ENCODE results near the gene ANKRD6. TPM values are rescaled to one million over a fixed set of nuclear protein-coding genes. Genes with fewer than 3 reads are reported as not detected.

The ANKRD6 gene
- polyA plus RNA-seq, 1 of the 3 experiments (the other 2 are of a cell fraction), result 2.6 TPM

DNA sequence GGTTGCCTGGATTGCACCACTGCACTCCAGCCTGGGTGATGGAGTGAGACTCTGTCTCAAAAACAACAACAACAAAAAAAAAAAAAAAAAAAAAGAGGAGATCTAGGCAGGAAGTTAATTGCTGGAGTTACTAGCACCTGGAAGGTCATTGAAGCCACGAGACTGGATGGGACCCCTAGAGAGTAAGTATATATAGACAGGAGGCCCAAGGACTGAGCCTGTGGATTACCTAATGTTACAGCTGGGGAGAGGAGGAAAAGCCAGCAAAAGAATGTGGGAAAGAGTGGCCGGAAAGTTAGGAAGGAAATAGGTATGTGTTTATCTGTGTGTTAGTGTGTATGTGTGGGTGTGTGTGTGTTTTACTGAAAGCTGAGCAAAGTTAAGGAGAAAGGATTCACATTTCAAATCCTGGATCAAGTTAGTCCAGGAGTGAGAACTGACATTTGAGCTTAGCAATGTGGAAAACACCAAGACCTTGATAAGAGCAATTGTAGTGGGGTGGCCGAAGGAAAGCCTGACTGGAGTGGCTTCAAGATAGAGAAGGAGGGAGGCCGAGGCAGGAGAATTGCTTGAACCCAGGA lies 38.4 kb downstream of the ANKRD6 start:
- no peak overlapping the region for H3K27ac ChIP-seq (ENCODE audit: low read depth in 2 of 2, low read length in 1 of 2)
- TF ChIP-seq MEF2A (IDR thresholded peaks at IDR 0.05; ENCODE audit: borderline replicate concordance, low read depth), result no peak
- no peak for TF ChIP-seq TAF1 (IDR thresholded peaks at IDR 0.05; ENCODE audit: borderline replicate concordance, low read depth, low read length)
- no peak for TF ChIP-seq FOSL2 (IDR thresholded peaks at IDR 0.05; ENCODE audit: borderline replicate concordance, low read depth)
- TF ChIP-seq, protein P1, sequence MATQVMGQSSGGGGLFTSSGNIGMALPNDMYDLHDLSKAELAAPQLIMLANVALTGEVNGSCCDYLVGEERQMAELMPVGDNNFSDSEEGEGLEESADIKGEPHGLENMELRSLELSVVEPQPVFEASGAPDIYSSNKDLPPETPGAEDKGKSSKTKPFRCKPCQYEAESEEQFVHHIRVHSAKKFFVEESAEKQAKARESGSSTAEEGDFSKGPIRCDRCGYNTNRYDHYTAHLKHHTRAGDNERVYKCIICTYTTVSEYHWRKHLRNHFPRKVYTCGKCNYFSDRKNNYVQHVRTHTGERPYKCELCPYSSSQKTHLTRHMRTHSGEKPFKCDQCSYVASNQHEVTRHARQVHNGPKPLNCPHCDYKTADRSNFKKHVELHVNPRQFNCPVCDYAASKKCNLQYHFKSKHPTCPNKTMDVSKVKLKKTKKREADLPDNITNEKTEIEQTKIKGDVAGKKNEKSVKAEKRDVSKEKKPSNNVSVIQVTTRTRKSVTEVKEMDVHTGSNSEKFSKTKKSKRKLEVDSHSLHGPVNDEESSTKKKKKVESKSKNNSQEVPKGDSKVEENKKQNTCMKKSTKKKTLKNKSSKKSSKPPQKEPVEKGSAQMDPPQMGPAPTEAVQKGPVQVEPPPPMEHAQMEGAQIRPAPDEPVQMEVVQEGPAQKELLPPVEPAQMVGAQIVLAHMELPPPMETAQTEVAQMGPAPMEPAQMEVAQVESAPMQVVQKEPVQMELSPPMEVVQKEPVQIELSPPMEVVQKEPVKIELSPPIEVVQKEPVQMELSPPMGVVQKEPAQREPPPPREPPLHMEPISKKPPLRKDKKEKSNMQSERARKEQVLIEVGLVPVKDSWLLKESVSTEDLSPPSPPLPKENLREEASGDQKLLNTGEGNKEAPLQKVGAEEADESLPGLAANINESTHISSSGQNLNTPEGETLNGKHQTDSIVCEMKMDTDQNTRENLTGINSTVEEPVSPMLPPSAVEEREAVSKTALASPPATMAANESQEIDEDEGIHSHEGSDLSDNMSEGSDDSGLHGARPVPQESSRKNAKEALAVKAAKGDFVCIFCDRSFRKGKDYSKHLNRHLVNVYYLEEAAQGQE (IDR thresholded peaks at IDR 0.05; ENCODE audit: low read depth, low read length), result no peak
- no peak for TF ChIP-seq GABPA (IDR thresholded peaks at IDR 0.05; ENCODE audit: low read depth)
- no peak for TF ChIP-seq FOXM1 (IDR thresholded peaks at IDR 0.05; ENCODE audit: low read depth)
- CTCF ChIA-PET, result no interaction called here
- H4K20me1 ChIP-seq (ENCODE audit: insufficient read depth), result no peaks in the 10 kb centered on the region
- no peaks in the 10 kb centered on the region for H3K79me2 ChIP-seq (ENCODE audit: insufficient read depth)
- no peaks in the 10 kb centered on the region for H3K27me3 ChIP-seq (ENCODE audit: insufficient read depth)
- no peaks in the 10 kb centered on the region for H3K9me2 ChIP-seq
- 80% methylated on average over 4 of the region's 4 CpGs for WGBS (ENCODE audit: low lambda C conversion rate)
- peaks cover 0 to 13% of the 10 kb centered on the region in 2 experiments; a peak in 2 of 4 replicates for H3K4me1 ChIP-seq (ENCODE audit: control insufficient read depth in 1 of 2, insufficient read depth in 2 of 2, low read depth in 1 of 2, low read length in 1 of 2)
- POLR2A ChIA-PET, result interaction anchor here (0.7 kb wide), 1 partner anchor 115 kb away, joined by 4 read pairs; no protein-coding TSS in a partner anchor
- H3K4me2 ChIP-seq, result no peak overlapping the region
- H2AFZ ChIP-seq (ENCODE audit: low read depth), result no peak overlapping the region
- H3F3A ChIP-seq (replicated peaks; ENCODE audit: insufficient read depth), result peaks cover 6% of the 10 kb centered on the region
- no peak overlapping the region for H3K9ac ChIP-seq
- H3K36me3 ChIP-seq (replicated peaks in 1 of 2; ENCODE audit: control insufficient read depth in 1 of 2, insufficient read depth in 2 of 2, low read length in 1 of 2), result no peaks in the 10 kb centered on the region
- H3K9me3 ChIP-seq, result no peaks in the 10 kb centered on the region
- no peak for DNase-seq
- no peak overlapping the region for H3K4me3 ChIP-seq (ENCODE audit: low read depth in 2 of 2, low read length in 1 of 2)

DNA sequence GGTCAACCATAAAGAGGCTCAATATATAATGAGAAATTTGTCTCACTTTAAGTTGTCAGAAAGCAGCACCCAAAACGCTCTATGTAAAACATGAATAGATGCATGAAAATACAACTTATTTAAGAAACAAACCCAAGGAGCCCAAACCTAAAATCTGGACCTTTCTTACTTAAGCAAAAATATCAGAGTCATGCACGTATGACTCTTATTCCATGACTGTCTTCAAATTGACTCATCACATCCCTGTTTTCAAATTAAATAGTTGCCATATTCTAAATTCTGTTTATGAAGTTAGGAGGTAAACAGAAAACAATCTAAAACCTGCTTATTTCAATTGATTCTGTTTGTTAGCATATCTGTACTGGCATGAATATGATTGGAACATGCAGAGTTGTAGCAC lies 42.1 kb downstream of the ANKRD6 start:
- H3K4me1 ChIP-seq (ENCODE audit: control insufficient read depth in 1 of 2, insufficient read depth in 2 of 2, low read depth in 1 of 2, low read length in 1 of 2), result peaks cover 0 to 13% of the 10 kb centered on the region in 2 experiments; a peak in 2 of 4 replicates
- WGBS (ENCODE audit: low lambda C conversion rate), result 67% methylated on average over 2 of the region's 2 CpGs
- H3K27me3 ChIP-seq (ENCODE audit: insufficient read depth), result no peaks in the 10 kb centered on the region
- H3K4me3 ChIP-seq (ENCODE audit: low read depth in 2 of 2, low read length in 1 of 2), result 0 out of 4 replicates have a peak overlapping the region, but pooled peaks of 1 of the 2 experiments have one; percentile 29
- ChIA-PET CTCF (no interaction called here), POLR2A (no interaction called here)
- H2AFZ ChIP-seq (ENCODE audit: low read depth), result peak overlapping the region; percentile 74
- H4K20me1 ChIP-seq (ENCODE audit: insufficient read depth), result no peaks in the 10 kb centered on the region
- H3K9me3 ChIP-seq, result no peaks in the 10 kb centered on the region
- H3K4me2 ChIP-seq, result peak overlapping the region; percentile 44
- H3F3A ChIP-seq (replicated peaks; ENCODE audit: insufficient read depth), result peaks cover 9% of the 10 kb centered on the region
- no peaks in the 10 kb centered on the region for H3K36me3 ChIP-seq (replicated peaks in 1 of 2; ENCODE audit: control insufficient read depth in 1 of 2, insufficient read depth in 2 of 2, low read length in 1 of 2)
- peak overlapping the region in 1 of 2 experiments; percentile 46; a peak in 2 of 4 replicates for H3K27ac ChIP-seq (ENCODE audit: low read depth in 2 of 2, low read length in 1 of 2)
- DNase-seq, result no peak
- no peaks in the 10 kb centered on the region for H3K79me2 ChIP-seq (ENCODE audit: insufficient read depth)
- H3K9me2 ChIP-seq, result no peaks in the 10 kb centered on the region
- H3K9ac ChIP-seq, result no peak overlapping the region
- TF ChIP-seq, protein P2, sequence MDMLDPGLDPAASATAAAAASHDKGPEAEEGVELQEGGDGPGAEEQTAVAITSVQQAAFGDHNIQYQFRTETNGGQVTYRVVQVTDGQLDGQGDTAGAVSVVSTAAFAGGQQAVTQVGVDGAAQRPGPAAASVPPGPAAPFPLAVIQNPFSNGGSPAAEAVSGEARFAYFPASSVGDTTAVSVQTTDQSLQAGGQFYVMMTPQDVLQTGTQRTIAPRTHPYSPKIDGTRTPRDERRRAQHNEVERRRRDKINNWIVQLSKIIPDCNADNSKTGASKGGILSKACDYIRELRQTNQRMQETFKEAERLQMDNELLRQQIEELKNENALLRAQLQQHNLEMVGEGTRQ (IDR thresholded peaks at IDR 0.05; ENCODE audit: borderline replicate concordance, low read depth, low read length), result no peak
- no peak for TF ChIP-seq EZH2phosphoT487 (IDR thresholded peaks at IDR 0.05; ENCODE audit: borderline replicate concordance, low read depth)
- TF ChIP-seq, protein P3, sequence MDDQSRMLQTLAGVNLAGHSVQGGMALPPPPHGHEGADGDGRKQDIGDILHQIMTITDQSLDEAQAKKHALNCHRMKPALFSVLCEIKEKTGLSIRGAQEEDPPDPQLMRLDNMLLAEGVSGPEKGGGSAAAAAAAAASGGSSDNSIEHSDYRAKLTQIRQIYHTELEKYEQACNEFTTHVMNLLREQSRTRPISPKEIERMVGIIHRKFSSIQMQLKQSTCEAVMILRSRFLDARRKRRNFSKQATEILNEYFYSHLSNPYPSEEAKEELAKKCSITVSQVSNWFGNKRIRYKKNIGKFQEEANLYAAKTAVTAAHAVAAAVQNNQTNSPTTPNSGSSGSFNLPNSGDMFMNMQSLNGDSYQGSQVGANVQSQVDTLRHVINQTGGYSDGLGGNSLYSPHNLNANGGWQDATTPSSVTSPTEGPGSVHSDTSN (IDR thresholded peaks at IDR 0.05), result no peak
- no peak for TF ChIP-seq MXI1 (IDR thresholded peaks at IDR 0.05; ENCODE audit: low read depth, low read length)
- TF ChIP-seq POLR2AphosphoS5 (IDR thresholded peaks at IDR 0.05; ENCODE audit: low read depth, low read length), result no peak
- TF ChIP-seq FOXJ3 (CRISPR knock-in tag; IDR thresholded peaks at IDR 0.05), result no peak
- TF ChIP-seq GATA2 (CRISPR knock-in tag; IDR thresholded peaks at IDR 0.05), result no peak
- TF ChIP-seq EP300 (IDR thresholded peaks at IDR 0.05; ENCODE audit: borderline replicate concordance in 1 of 2, low read depth in 1 of 2, low read length in 1 of 2), result no peak
- no peak for TF ChIP-seq JUND (IDR thresholded peaks at IDR 0.05)
- no peak for TF ChIP-seq TAF1 (IDR thresholded peaks at IDR 0.05; ENCODE audit: borderline replicate concordance, low read depth, low read length)
- TF ChIP-seq, protein P4, sequence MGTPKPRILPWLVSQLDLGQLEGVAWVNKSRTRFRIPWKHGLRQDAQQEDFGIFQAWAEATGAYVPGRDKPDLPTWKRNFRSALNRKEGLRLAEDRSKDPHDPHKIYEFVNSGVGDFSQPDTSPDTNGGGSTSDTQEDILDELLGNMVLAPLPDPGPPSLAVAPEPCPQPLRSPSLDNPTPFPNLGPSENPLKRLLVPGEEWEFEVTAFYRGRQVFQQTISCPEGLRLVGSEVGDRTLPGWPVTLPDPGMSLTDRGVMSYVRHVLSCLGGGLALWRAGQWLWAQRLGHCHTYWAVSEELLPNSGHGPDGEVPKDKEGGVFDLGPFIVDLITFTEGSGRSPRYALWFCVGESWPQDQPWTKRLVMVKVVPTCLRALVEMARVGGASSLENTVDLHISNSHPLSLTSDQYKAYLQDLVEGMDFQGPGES (IDR thresholded peaks at IDR 0.05; ENCODE audit: low read depth, low read length), result no peak
- no peak for TF ChIP-seq RFX5 (IDR thresholded peaks at IDR 0.05; ENCODE audit: low read length)
- TF ChIP-seq, protein P5, sequence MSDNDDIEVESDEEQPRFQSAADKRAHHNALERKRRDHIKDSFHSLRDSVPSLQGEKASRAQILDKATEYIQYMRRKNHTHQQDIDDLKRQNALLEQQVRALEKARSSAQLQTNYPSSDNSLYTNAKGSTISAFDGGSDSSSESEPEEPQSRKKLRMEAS (IDR thresholded peaks at IDR 0.05; ENCODE audit: low read depth), result no peak
